A673 (cell line): Measurements from ENCODE around the gene SLC22A23. TPM values are rescaled to one million over a fixed set of nuclear protein-coding genes. Genes with fewer than 3 reads are reported as not detected.

Source experiments
- BruUV-seq: library from RNA; stranded (reverse); fragments of 400-500 nt; replicated peaks from 2 replicates; lab custom pipeline; 2021; lab: Mats Ljungman, UMichigan
- CTCF ChIA-PET: fragments of 300-600 bp; sonication (Branson Sonifier 250); formaldehyde crosslinking; loops from one replicate; lab custom pipeline; 2022; ENCODE audit warnings: antibody characterized with exemption; lab: Charles Lee
- POLR2A ChIA-PET: fragments of 300-600 bp; sonication (Branson Sonifier 250); formaldehyde crosslinking; loops from one replicate; lab custom pipeline; 2022; ENCODE audit warnings: antibody characterized with exemption; ENCODE audit not compliant: low non-redundant PET; lab: Charles Lee
- DNase-seq: peaks from one replicate; pipeline ENCODE4 v3.0.0-alpha.2; 2015; ENCODE audit warnings: low spot score
- H3K27ac ChIP-seq: fragments of 200-600 bp; sonication (generic); 2 replicates; pipeline ENCODE4 v1.5.1; 2016; ENCODE audit warnings: mixed run types, low read depth, mild to moderate bottlenecking, mixed read lengths, antibody characterized with exemption, low read length; ENCODE audit not compliant: poor library complexity, severe bottlenecking
- H3K27me3 ChIP-seq: fragments of 200-600 bp; sonication (generic); replicated peaks from 2 replicates; pipeline ENCODE4 v1.6.1; 2017; ENCODE audit warnings: mixed run types, low read depth, mild to moderate bottlenecking, mixed read lengths, antibody characterized with exemption, low read length; ENCODE audit not compliant: insufficient read depth, poor library complexity
- H3K36me3 ChIP-seq: fragments of 200-600 bp; sonication (generic); 2 replicates; pipeline ENCODE4 v1.6.1; 2016; ENCODE audit warnings: mixed run types, mild to moderate bottlenecking, mixed read lengths, antibody characterized with exemption, low read length; ENCODE audit not compliant: insufficient read depth, poor library complexity, severe bottlenecking
- H3K4me1 ChIP-seq: fragments of 200-600 bp; sonication (generic); 2 replicates; pipeline ENCODE4 v1.6.1; 2017; ENCODE audit warnings: mixed run types, mild to moderate bottlenecking, mixed read lengths, antibody characterized with exemption, low read length; ENCODE audit not compliant: insufficient read depth, poor library complexity, severe bottlenecking
- H3K4me3 ChIP-seq: fragments of 200-600 bp; sonication (generic); 2 replicates; pipeline ENCODE4 v1.5.1; 2016; ENCODE audit warnings: low read depth, mixed run types, mild to moderate bottlenecking, mixed read lengths, low read length; ENCODE audit not compliant: poor library complexity, severe bottlenecking
- H3K9me3 ChIP-seq: fragments of 200-600 bp; sonication (generic); 2 replicates; pipeline ENCODE4 v1.6.1; 2016; ENCODE audit warnings: mixed run types, low read depth, mild to moderate bottlenecking, mixed read lengths, antibody characterized with exemption, low read length; ENCODE audit not compliant: poor library complexity, severe bottlenecking
- CTCF ChIP-seq: fragments of 300-800, 200-600 bp; sonication (generic); conservative IDR thresholded peaks from 2 replicates; pipeline ENCODE4 v1.5.1; 2017; ENCODE audit warnings: low read depth, mild to moderate bottlenecking, antibody characterized with exemption, low read length, moderate library complexity, mixed read lengths
- EZH2 ChIP-seq: fragments of 200-600 bp; sonication (generic); IDR thresholded peaks from 2 replicates; pipeline ENCODE4 v1.6.1; 2017; ENCODE audit warnings: borderline replicate concordance, low read depth, mild to moderate bottlenecking, mixed read lengths, antibody characterized with exemption, low read length; ENCODE audit not compliant: poor library complexity, severe bottlenecking
- intact Hi-C: fragments of 100-400 bp; cut with micrococcal nuclease; formaldehyde crosslinking; loops from one replicate; pipeline ENCODE4 v1.10.0; 2022; ENCODE audit not compliant: unreplicated experiment
- total RNA-seq: library from RNA; stranded (reverse); gene quantifications from 2 replicates; pipeline ENCODE4 v1.2.3, GENCODE V29; 2021

The SLC22A23 gene
- total RNA-seq, 1 experiment from 2014 or later, result 6.2 TPM

- Histone ChIP-seq H3K27me3 (no peaks in the 10 kb centered on the region), H3K36me3 (no peaks in the 10 kb centered on the region), H3K4me3 (no peak overlapping the region), H3K9me3 (no peaks in the 10 kb centered on the region), H3K27ac (no peak overlapping the region), H3K4me1 (peaks cover 18% of the 10 kb centered on the region)
- no peak for DNase-seq
- ChIA-PET CTCF (interaction anchor here (0.6 to 1.8 kb wide), 2 partner anchors 172 to 199 kb away, joined by 3 to 14 read pairs; no protein-coding TSS in a partner anchor), POLR2A (no interaction called here)
- TF ChIP-seq CTCF (no peak), EZH2 (no peak)
- intact Hi-C loops, result no loop called here
- no TSS peak for BruUV-seq
These were observed 175.9 kb downstream of the SLC22A23 start for GRCh38 chr6:3280866-3281465.

- DNase-seq, result no peak
- TF ChIP-seq CTCF (no peak), EZH2 (no peak)
- no peak overlapping the region for H3K27ac ChIP-seq
- H3K36me3 ChIP-seq, result no peaks in the 10 kb centered on the region
- no TSS peak for BruUV-seq
- no peak overlapping the region for H3K4me3 ChIP-seq
- POLR2A ChIA-PET, result interaction anchor here (0.5 kb wide), 1 partner anchor 57 kb away, joined by 3 read pairs; no protein-coding TSS in a partner anchor
- H3K4me1 ChIP-seq, result peaks cover 18% of the 10 kb centered on the region
- intact Hi-C loops, result no loop called here
- CTCF ChIA-PET, result interaction anchor here (0.5 to 1.8 kb wide), 9 partner anchors 10 to 453 kb away, joined by 3 to 17 read pairs (median 3); no protein-coding TSS in a partner anchor
- no peaks in the 10 kb centered on the region for H3K27me3 ChIP-seq
- no peaks in the 10 kb centered on the region for H3K9me3 ChIP-seq
These were observed 176.8 kb downstream of the SLC22A23 start for GRCh38 chr6:3280091-3280490.

- ChIA-PET CTCF (no interaction called here), POLR2A (no interaction called here)
- Histone ChIP-seq H3K4me1 (peaks cover 12% of the 10 kb centered on the region), H3K4me3 (no peak overlapping the region), H3K9me3 (no peaks in the 10 kb centered on the region), H3K36me3 (no peaks in the 10 kb centered on the region), H3K27me3 (no peaks in the 10 kb centered on the region), H3K27ac (no peak overlapping the region)
- DNase-seq, result no peak
- intact Hi-C loops, result loop anchor here (1.0 to 5.0 kb wide), 5 partner anchors 134 to 714 kb away; no protein-coding TSS in a partner anchor
- TF ChIP-seq CTCF (no peak), EZH2 (no peak)
- no TSS peak for BruUV-seq
These were observed 178.2 kb downstream of the SLC22A23 start for GRCh38 chr6:3278691-3279090.
